CD4-positive, alpha-beta T cell treated with Interleukin-4 for 1 hour (primary cell): ENCODE measurements around the gene FADS3.
A peak's percentile ranks its signal among the peaks of the same experiment; 100 is the strongest.

ENCODE experiments used
- DNase-seq, 2 donors: peaks; one replicate each; pipeline ENCODE4 v3.0.0-alpha.2; 2020 to 2022

Gene FADS3

GRCh38 chr11:61833471-61833870 lies 57.9 kb downstream of the FADS3 start:
- DNase-seq = peak in 1 of 2 donors; percentile 29

DNA sequence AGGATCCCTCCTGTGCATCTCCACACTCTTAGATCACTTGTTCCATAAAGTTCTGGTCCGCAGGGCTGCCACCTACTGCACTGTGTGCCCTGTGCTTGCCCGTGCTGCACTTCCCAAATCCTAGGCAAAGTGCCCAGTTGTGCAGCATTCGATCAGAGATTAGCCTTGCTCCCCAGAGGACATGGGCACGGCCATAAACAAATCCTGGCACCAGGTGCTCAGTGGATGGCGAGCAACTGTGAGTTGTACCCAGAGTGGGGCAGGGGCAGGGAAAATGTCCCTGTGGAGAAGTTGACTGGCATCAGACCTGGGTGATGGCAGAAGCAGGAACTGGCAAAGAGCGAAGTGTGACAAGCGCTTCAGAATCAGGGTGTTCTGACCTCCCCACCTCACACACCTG lies 58.6 kb downstream of the FADS3 start:
- DNase-seq = no peak

DNA sequence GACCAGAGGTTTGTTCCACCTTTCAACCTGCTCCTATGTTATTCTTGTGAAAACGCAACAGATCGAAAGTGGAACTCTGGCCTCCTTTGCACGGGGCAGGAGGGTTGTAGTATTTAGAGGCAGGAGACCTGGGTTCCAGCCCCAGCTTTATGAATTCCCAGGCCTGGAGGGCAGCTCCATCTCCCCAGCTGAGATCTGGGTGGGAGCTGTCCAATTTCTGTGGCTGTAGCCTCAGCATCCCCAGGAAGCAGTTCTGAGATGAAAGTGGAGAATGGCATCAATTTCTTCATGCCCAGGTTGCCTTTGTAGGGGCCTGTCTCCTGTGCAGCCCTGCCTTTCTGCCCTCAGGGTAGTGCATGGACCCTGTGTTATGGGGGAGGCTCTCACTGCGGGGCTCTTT lies 59.1 kb downstream of the FADS3 start:
- DNase-seq = no peak

GRCh38 chr11:61830237-61831105 lies 60.9 kb downstream of the FADS3 start:
- no peak for DNase-seq

- DNase-seq = no peak
These were observed 61.5 kb downstream of the FADS3 start for GRCh38 chr11:61829806-61830205.

DNA sequence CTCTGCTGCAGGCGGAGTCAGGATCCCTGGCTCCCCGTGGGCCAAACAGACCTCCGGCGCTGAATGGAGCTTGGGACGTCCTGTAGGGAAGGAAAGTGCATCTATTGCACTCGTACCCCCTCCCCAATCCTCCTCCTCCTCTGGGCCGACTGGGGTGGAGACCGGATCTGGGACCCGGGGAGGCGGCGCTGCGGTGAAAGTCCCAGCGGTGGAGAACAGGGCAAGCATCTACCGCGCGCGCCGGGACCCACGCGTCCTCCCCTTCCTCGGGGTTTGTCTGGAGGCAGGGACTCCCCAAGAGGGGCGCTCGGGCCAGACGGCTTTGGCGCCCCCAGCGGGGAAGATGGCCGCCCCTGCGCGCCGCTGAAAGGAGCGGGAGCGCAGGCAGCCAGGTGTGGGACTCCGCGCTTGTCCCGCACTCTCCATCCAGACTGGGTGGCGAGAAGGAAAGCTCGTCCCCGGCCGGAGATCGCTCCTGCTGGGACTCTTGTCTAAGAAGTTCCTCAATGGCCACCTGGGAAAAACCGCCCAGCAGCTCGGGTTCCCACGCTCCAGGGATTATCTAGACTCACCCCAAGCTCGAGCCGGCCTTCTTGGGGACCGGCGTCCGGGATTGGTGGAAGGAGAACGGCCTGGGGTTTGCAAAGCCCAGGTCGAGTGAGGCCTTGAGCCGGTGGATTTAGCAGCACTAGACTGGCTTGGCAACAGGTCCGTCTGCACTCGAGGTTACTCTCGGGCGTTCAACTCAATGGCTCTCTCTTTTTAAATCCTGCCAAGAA lies 62.5 kb downstream of the FADS3 start:
- peak; percentile 15 for DNase-seq

DNA sequence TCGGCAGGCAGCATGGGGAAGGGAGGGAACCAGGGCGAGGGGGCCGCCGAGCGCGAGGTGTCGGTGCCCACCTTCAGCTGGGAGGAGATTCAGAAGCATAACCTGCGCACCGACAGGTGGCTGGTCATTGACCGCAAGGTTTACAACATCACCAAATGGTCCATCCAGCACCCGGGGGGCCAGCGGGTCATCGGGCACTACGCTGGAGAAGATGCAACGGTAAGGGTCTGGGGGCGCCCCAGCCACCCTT lies 63.0 kb downstream of the FADS3 start:
- DNase-seq = no peak

DNA sequence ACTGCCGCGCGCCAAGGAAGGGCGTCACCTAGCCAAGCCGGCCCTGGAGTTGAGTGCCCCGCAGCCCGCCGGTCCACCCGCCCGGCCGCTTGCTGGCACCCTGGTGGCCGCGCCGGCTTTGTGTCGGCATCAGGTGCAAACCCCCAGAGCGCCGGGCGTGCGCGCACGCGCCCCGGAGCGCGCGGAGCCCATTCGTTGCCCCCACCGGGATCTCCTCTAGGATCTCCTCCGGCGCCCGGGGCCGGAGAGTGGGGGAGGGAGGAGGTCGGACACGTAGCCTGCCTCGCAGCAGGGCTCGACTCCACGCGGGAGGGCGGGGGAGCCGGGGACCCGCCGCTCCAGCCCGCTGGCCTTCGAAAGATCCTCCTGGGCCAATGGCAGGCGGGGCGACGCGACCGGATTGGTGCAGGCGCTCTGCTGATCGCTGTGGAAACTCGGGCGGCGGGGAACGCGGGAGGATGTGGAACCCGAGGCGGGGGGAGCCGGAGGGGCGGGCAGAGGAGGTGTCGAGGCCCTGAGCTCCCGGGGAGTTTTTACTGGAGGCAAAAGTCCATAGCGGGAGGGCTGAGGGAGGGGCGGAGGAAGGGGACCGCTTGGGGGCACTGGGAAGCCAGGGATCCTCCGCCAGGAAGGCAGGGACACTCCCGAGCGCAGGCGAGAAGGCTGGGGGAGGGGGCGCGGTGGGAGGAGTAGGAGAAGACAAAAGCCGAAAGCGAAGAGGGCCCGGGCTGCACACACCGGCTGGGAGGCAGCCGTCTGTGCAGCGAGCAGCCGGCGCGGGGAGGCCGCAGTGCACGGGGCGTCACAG lies 63.6 kb downstream of the FADS3 start, which contains the start of gene FADS2:
Gene FADS2, plus strand, starts transcription at position 730 of the 808 bp plus-strand sequence. CDS start 91 bp downstream, outside the sequence.
- peak; percentile 63 to 64 for DNase-seq

GRCh38 chr11:61826930-61827570 lies 64.3 kb downstream of the FADS3 start:
- peak; percentile 5 to 36 for DNase-seq
